OCI-M2 (cell line): ENCODE measurements around the gene ST8SIA6.

Experiments used
- DNase-seq: peaks from one replicate; lab custom pipeline; 2025; ENCODE audit not compliant: unreplicated experiment; lab: John Stamatoyannopoulos, UW

The ST8SIA6 gene

DNA sequence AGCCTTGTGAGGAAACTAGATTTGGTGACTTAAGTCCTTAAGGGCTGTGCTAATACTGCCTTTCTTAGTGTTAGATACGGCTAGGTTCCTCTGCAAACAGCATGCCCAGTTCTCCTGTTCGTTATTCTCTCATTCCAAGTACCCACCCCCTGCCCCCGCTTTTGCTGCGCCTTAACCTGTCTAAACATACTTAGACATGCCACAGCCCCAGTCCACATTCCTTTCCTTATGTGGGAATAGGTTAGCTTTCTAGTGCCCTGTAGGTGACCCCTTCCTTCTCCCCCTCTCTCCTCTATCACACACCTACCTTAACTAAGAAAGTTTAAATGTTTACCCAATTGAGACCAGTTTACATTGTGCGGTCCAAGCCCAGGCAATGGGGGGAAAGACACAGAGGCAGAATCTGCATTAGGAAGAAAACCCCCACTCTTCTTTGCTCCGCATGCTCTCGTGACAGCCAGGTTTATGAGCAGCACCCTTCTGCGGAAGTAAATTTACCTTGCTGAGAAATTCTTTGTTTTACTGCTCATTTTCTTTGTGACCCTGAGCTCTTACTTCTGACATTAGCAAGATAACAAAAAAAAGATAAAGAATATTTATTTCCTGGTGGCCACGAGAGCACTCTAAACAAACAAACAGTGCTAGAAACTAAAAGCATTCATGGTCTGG, 177.5 kb downstream of the ST8SIA6 start:
- DNase-seq = no peak

DNA sequence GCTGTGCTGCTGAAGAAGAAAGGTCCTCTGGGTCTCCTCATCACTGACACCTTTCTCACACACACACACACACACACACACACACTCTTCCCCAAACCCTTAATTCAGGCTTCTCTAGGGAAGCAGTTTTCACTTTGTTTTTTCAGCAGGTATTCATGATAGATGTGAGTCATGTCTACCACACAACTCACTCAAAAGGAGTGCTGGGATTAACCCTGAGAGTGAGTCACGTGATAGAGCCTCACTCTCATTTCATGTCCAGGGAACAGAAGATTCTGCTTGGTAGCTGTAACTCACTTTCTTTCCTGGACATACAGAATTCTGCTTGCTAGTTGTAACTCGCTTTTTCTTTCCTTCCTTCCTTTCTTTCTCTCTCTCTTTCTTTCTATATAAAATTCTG, 181.0 kb downstream of the ST8SIA6 start:
- no peak for DNase-seq

DNA sequence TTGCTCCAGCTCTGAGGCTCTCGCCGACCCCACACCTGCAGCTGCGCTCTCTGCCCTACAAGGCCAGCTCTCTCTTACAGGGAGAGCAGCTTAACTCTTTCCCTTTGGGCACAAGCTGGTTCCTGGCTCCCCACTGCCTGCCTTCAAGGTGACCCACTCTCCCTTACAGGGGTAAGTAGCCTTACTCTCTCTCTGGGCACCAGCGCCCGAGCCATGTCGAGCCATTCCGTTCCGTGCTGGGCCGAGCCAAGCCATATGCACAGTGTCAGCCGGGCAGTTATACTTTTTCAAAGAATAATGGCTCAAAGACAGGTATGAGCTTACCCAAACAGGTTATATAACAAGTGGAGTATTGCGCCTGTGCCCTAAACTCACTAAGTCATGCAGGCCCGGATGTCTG, 181.7 kb downstream of the ST8SIA6 start:
- no peak for DNase-seq
